WTC11 (cell line): ENCODE data around the gene RANGRF. TPM values are rescaled to one million over a fixed set of nuclear protein-coding genes. Genes with fewer than 3 reads are reported as not detected.

Source experiments
- ATAC-seq: fragments of 200-7000 bp; cut with Tn5 transposase; 2 replicates; pipeline ENCODE4 v1.10.0; 2021; ENCODE audit warnings: mild to moderate bottlenecking, moderate library complexity
- CTCF ChIA-PET: fragments of 300-600 bp; sonication (Branson Sonifier 250); formaldehyde crosslinking; loops from one replicate; lab custom pipeline; 2021; ENCODE audit warnings: antibody characterized with exemption; lab: Charles Lee
- POLR2A ChIA-PET: fragments of 350-600 bp; sonication (Branson Sonifier 250); formaldehyde crosslinking; loops from one replicate; lab custom pipeline; 2021; ENCODE audit warnings: antibody characterized with exemption; lab: Charles Lee
- DNase-seq: peaks from one replicate; pipeline ENCODE4 v3.0.0; 2021; ENCODE audit warnings: low spot score
- H3K27ac Mint-ChIP-seq: 2 replicates; pipeline ENCODE4 v1.8.0; 2021; ENCODE audit warnings: mixed read lengths
- H3K27me3 Mint-ChIP-seq: 2 replicates; pipeline ENCODE4 v1.8.0; 2021; ENCODE audit warnings: low read depth, mild to moderate bottlenecking, moderate library complexity, mixed read lengths
- H3K36me3 Mint-ChIP-seq: 2 replicates; pipeline ENCODE4 v1.8.0; 2021; ENCODE audit warnings: mixed read lengths
- H3K4me1 Mint-ChIP-seq: 2 replicates; pipeline ENCODE4 v1.8.0; 2022; ENCODE audit warnings: mixed read lengths
- H3K4me3 Mint-ChIP-seq: 2 replicates; pipeline ENCODE4 v1.8.0; 2021; ENCODE audit warnings: mild to moderate bottlenecking, moderate library complexity, mixed read lengths
- H3K9me3 Mint-ChIP-seq: 2 replicates; pipeline ENCODE4 v1.8.0; 2021; ENCODE audit warnings: mixed read lengths
- ATF2 ChIP-seq: sonication (generic); formaldehyde crosslinking; IDR thresholded peaks from 2 replicates; pipeline ENCODE4 v1.8.1; 2022; ENCODE audit warnings: low read depth, missing genetic modification reagents, borderline replicate concordance
- CREM ChIP-seq: sonication (generic); formaldehyde crosslinking; IDR thresholded peaks from 2 replicates; pipeline ENCODE4 v1.8.1; 2022; ENCODE audit warnings: mild to moderate bottlenecking, missing genetic modification reagents, moderate library complexity
- CTCF ChIP-seq: fragments of 200-600 bp; IDR thresholded peaks from 2 replicates; pipeline ENCODE4 v1.8.0; 2022; ENCODE audit warnings: antibody characterized with exemption
- GTF2I ChIP-seq: fragments of 250-450 bp; sonication (Bioruptor Pico); conservative IDR thresholded peaks from 2 replicates; pipeline ENCODE4 v1.4.0; 2021; ENCODE audit warnings: mild to moderate bottlenecking
- MXD4 ChIP-seq: fragments of 250-450 bp; sonication (Bioruptor Pico); IDR thresholded peaks from 2 replicates; pipeline ENCODE4 v1.8.0; 2021; ENCODE audit warnings: mild to moderate bottlenecking, moderate library complexity, borderline replicate concordance
- OVOL2 ChIP-seq: fragments of 250-450 bp; sonication (Bioruptor Pico); IDR thresholded peaks from 2 replicates; pipeline ENCODE4 v1.9.0; 2021; ENCODE audit warnings: mild to moderate bottlenecking, borderline replicate concordance
- TCF7 ChIP-seq: sonication (generic); formaldehyde crosslinking; IDR thresholded peaks from 2 replicates; pipeline ENCODE4 v1.8.0; 2022; ENCODE audit warnings: mild to moderate bottlenecking, low read depth, missing genetic modification reagents, moderate library complexity
- ZBTB43 ChIP-seq: sonication (generic); formaldehyde crosslinking; IDR thresholded peaks from 2 replicates; pipeline ENCODE4 v1.8.1; 2023; ENCODE audit warnings: mild to moderate bottlenecking, missing genetic modification reagents
- ZNF138 ChIP-seq: sonication (generic); formaldehyde crosslinking; conservative IDR thresholded peaks from 2 replicates; pipeline ENCODE4 v1.8.1; 2022; ENCODE audit warnings: mild to moderate bottlenecking, moderate library complexity, missing genetic modification reagents
- ZNF416 ChIP-seq: fragments of 250-450 bp; sonication (Bioruptor Pico); IDR thresholded peaks from 2 replicates; pipeline ENCODE4 v1.9.0; 2021; ENCODE audit warnings: mild to moderate bottlenecking, inconsistent platforms
- ZSCAN18 ChIP-seq: fragments of 250-450 bp; sonication (Bioruptor Pico); IDR thresholded peaks from 2 replicates; pipeline ENCODE4 v2.1.2; 2022; ENCODE audit warnings: mild to moderate bottlenecking, moderate library complexity
- total RNA-seq: library from RNA; stranded (reverse); gene quantifications from 3 replicates; pipeline ENCODE4 v1.2.3, GENCODE V29; 2021
- TF ChIP-seq, protein P1 (sequence below): sonication (generic); formaldehyde crosslinking; IDR thresholded peaks from 2 replicates; pipeline ENCODE4 v1.8.0; 2022; ENCODE audit warnings: mild to moderate bottlenecking, missing genetic modification reagents
- TF ChIP-seq, protein P2 (sequence below): sonication (generic); formaldehyde crosslinking; IDR thresholded peaks from 2 replicates; pipeline ENCODE4 v1.8.0; 2022; ENCODE audit warnings: mild to moderate bottlenecking, missing genetic modification reagents
- TF ChIP-seq, protein P3 (sequence below): sonication (generic); formaldehyde crosslinking; IDR thresholded peaks from 2 replicates; pipeline ENCODE4 v1.8.0; 2023; ENCODE audit warnings: missing genetic modification reagents
- TF ChIP-seq, protein P4 (sequence below): sonication (generic); formaldehyde crosslinking; IDR thresholded peaks from 2 replicates; pipeline ENCODE4 v1.8.1; 2023; ENCODE audit warnings: mild to moderate bottlenecking, missing genetic modification reagents, borderline replicate concordance

RANGRF gene
- total RNA-seq, 1 experiment from 2014 or later = 32.7 TPM

DNA sequence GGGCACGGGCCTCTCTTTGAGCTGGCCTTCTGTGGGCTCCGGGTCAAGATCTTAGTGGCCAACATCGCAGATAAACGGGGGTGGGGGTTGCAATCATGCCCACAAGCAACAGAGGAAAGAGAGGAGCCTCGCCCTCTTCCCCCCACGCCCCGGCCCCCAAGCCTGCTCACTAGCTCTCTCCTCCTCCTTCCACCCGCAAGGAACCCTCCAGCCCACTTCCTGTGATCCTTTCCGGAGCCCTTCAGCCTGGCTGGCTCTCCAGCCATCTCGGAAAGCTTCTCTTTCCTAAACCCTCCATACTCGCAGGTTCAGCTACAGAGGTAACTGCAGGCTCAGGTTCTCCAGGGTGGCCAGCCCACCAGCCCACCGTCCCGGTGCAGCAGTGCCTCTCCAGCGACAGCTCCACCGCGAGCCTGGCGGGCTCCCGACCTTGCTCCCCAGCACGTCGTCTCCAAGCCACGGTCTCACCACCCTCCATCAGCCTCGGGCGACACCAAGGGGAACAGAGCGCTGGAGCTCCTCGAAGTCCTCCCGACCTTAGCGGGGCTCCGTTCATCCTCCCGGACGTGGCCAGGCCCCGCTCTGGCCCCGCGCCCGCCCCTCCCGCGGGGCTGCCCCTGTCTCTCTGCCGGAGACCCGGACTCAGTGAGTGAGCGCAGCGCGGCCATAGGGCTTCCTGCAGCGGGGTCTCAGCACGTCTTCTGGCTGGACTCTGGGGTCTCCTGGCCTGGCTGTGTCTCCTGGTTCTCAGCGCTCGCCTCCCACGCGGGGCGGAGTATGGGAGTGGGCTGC is 38.2 kb downstream of the RANGRF start (continued):
- TF ChIP-seq MXD4 (CRISPR knock-in tag) = no peak
- TF ChIP-seq, protein P1, sequence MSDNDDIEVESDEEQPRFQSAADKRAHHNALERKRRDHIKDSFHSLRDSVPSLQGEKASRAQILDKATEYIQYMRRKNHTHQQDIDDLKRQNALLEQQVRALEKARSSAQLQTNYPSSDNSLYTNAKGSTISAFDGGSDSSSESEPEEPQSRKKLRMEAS (CRISPR knock-in tag) = peak; percentile 15; the same call in 1 of the 2 replicates

DNA sequence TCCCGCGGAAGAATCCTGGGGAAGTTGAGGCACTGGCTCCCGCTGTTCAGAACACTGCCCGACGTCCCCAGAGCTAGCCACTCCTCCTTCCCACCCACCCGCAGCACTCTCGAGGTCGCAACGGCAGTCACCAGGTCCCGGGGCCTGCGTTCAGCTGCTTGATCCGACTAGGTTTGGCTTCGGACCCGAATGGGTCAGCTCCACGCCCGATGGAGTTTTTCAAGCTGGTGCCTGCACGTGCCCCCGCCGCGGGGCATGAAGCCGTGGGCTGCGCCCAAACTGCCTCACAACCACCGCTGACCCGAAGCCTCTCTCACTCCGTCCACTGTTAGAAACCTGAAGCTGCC is 38.8 kb downstream of the RANGRF start:
- CTCF ChIA-PET = interaction anchor here (0.7 to 3.8 kb wide), 10 partner anchors 8 to 337 kb away, joined by 3 to 34 read pairs (median 8); partner anchors contain the start of genes KRABD2, ODF4, RANGRF and SLC25A35

GRCh38 chr17:8332128-8332527 is 43.7 kb downstream of the RANGRF start:
- Mint-ChIP-seq H3K36me3 (no peaks in the 10 kb centered on the region), H3K27ac (no peak overlapping the region), H3K9me3 (no peaks in the 10 kb centered on the region; the same call in 1 of the 2 replicates), H3K4me1 (peaks cover 2% of the 10 kb centered on the region; the same call in 1 of the 2 replicates), H3K27me3 (peaks cover 13% of the 10 kb centered on the region), H3K4me3 (no peak overlapping the region)
- no peak for DNase-seq
- CTCF ChIA-PET = interaction anchor here (0.7 kb wide), 1 partner anchor 78 kb away, joined by 3 read pairs; no protein-coding TSS in a partner anchor
- POLR2A ChIA-PET = no interaction called here
- no peak for ATAC-seq
- TF ChIP-seq, protein P2, sequence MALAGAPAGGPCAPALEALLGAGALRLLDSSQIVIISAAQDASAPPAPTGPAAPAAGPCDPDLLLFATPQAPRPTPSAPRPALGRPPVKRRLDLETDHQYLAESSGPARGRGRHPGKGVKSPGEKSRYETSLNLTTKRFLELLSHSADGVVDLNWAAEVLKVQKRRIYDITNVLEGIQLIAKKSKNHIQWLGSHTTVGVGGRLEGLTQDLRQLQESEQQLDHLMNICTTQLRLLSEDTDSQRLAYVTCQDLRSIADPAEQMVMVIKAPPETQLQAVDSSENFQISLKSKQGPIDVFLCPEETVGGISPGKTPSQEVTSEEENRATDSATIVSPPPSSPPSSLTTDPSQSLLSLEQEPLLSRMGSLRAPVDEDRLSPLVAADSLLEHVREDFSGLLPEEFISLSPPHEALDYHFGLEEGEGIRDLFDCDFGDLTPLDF (CRISPR knock-in tag) = no peak
- TF ChIP-seq ZNF416 = no peak
- no peak for TF ChIP-seq CTCF
- TF ChIP-seq ATF2 (CRISPR knock-in tag) = no peak
- no peak for TF ChIP-seq TCF7
- no peak for TF ChIP-seq GTF2I (CRISPR knock-in tag)
- TF ChIP-seq, protein P3, sequence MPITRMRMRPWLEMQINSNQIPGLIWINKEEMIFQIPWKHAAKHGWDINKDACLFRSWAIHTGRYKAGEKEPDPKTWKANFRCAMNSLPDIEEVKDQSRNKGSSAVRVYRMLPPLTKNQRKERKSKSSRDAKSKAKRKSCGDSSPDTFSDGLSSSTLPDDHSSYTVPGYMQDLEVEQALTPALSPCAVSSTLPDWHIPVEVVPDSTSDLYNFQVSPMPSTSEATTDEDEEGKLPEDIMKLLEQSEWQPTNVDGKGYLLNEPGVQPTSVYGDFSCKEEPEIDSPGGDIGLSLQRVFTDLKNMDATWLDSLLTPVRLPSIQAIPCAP (CRISPR knock-in tag) = no peak
- TF ChIP-seq, protein P4, sequence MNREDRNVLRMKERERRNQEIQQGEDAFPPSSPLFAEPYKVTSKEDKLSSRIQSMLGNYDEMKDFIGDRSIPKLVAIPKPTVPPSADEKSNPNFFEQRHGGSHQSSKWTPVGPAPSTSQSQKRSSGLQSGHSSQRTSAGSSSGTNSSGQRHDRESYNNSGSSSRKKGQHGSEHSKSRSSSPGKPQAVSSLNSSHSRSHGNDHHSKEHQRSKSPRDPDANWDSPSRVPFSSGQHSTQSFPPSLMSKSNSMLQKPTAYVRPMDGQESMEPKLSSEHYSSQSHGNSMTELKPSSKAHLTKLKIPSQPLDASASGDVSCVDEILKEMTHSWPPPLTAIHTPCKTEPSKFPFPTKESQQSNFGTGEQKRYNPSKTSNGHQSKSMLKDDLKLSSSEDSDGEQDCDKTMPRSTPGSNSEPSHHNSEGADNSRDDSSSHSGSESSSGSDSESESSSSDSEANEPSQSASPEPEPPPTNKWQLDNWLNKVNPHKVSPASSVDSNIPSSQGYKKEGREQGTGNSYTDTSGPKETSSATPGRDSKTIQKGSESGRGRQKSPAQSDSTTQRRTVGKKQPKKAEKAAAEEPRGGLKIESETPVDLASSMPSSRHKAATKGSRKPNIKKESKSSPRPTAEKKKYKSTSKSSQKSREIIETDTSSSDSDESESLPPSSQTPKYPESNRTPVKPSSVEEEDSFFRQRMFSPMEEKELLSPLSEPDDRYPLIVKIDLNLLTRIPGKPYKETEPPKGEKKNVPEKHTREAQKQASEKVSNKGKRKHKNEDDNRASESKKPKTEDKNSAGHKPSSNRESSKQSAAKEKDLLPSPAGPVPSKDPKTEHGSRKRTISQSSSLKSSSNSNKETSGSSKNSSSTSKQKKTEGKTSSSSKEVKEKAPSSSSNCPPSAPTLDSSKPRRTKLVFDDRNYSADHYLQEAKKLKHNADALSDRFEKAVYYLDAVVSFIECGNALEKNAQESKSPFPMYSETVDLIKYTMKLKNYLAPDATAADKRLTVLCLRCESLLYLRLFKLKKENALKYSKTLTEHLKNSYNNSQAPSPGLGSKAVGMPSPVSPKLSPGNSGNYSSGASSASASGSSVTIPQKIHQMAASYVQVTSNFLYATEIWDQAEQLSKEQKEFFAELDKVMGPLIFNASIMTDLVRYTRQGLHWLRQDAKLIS (CRISPR knock-in tag) = no peak
- TF ChIP-seq ZNF138 (CRISPR knock-in tag) = no peak
- TF ChIP-seq OVOL2 (CRISPR knock-in tag) = no peak
- no peak for TF ChIP-seq ZSCAN18 (CRISPR knock-in tag)

More for the DNA sequence above, 38.8 kb downstream of the RANGRF start:
- ATAC-seq (peak; percentile 38), DNase-seq (no peak)
- Mint-ChIP-seq H3K4me1 (peaks cover 19% of the 10 kb centered on the region), H3K27ac (no peak overlapping the region), H3K9me3 (no peaks in the 10 kb centered on the region; the same call in 1 of the 2 replicates), H3K27me3 (peaks cover 35% of the 10 kb centered on the region), H3K36me3 (no peaks in the 10 kb centered on the region), H3K4me3 (peak overlapping the region; percentile 72)
- TF ChIP-seq ZBTB43 (CRISPR knock-in tag) = peak; percentile 34; the same call in 1 of the 2 replicates
- TF ChIP-seq CREM = no peak
- TF ChIP-seq, protein P1 (CRISPR knock-in tag) = peak; percentile 45; the same call in 1 of the 2 replicates
- POLR2A ChIA-PET = interaction anchor here (0.9 to 2.0 kb wide), 3 partner anchors 32 to 49 kb away, joined by 3 to 15 read pairs (median 8); partner anchors contain the start of genes KRABD2 and SLC25A35
